Frontal cortex (tissue), 4 donors: ENCODE results near the gene LGALS14. TPM values are rescaled to one million over a fixed set of nuclear protein-coding genes. Genes with fewer than 3 reads are reported as not detected.
"Not testable (repeated sequence)": the region's sequence is repeated elsewhere in the genome, so short reads cannot be mapped to it uniquely, and the experiment has no call there.

Experiments
- DNase-seq, 2 donors: peaks; one replicate each; pipeline ENCODE4 v3.0.0; 2012; ENCODE audit warnings: low spot score in 2 of 2
- FAIRE-seq: peaks from 2 replicates; lab custom pipeline; 2012; peaks lifted over from hg19 to GRCh38; lab: Jason Lieb, UNC
- total RNA-seq: library from RNA; depleted of rRNA; stranded (reverse); fragments of >200 nt; gene quantifications from one replicate; pipeline ENCODE4 v1.2.3, GENCODE V29; 2014
- donor health status: control.
- donor health status: control.
- donor health status: control.

The LGALS14 gene, protein sequence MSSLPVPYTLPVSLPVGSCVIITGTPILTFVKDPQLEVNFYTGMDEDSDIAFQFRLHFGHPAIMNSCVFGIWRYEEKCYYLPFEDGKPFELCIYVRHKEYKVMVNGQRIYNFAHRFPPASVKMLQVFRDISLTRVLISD
- not detected for total RNA-seq

DNA sequence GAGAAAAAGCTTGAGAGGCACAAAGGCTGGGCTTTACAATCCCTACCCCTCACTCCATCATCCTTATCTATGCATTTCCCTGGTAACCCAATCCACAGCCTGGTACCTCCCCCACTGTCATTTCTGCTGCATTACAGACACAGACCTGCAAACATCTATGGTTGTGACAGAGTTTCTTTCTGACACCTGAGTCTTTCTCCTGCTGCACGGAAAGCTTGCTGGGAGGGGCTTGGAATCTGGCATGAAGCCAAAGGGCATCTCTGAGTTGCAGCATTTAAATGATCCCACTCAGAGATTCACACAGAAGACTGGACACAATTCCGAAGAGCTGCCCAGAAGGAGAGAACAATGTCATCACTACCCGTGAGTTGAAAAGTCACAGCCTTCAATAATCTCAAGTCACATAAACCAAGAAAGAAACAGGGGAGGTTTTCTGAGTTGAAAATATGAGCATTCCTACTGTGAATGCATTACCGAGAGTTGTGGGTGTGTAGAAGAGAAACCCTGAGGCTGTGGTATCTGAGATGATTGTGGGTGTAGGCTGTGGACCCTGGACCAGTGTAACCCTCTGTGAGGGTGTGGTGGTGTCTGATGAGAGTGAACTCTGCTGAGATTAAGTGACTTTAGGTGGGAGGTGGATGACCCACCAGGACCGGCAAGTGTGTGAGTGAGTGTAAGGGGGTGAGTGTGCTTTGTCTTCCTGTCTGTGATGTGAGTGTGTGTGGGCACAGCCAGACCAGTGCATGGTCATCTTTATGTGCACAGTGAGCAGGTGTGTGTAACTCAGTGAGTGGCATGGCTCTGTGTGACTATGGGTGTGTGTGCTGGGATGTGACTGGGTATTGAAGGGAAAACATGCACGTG is at the start of gene LGALS14:
Gene LGALS14 (plus strand): TSS at position 301 of the 864 bp plus-strand sequence. CDS start 48 bp downstream, at position 349.
- DNase-seq (no peak), FAIRE-seq (no peak)

DNA sequence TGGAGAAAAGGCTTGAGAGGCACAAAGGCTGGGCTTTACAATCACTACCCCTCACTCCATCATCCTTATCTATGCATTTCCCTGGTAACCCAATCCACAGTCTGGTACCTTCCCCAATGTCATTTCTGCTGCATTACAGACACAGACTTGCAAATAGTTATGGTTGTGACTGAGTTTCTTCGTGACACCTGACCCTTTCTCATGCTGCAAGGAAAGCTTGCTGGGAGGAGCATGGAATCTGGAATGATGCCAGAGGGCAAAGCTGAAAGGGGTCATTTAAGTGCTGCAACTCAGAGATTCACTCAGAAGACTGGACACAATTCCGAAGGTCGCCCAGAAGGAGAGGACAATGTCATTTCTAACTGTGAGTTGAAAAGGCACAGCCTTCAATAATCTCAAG is 48.7 kb upstream of the LGALS14 start, which contains the start of gene LGALS16:
Gene LGALS16 (plus strand): TSS at position 301 of the 400 bp plus-strand sequence. CDS start 49 bp downstream, at position 350.
- FAIRE-seq (no peak), DNase-seq (no peak)

DNA sequence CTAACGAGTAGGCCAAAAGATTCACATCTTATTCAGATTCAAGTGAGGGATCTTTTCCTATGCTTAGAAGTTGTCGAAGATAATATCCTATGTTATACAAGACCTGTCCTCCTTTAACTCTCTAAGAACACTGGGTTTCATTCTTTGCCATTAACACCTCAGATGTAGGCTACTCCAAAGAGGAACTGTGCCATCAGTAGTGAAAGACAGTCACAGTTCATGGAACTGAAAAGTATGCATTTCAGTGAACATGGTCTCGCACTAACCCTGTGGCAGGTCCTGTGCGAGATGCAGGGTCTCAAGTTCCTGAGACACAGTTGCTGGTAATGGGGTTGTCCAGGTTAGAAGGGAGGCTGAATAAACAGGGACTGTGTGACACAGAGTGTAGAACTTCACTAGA is 44.5 kb upstream of the LGALS14 start:
- DNase-seq (no peak), FAIRE-seq (no peak)

DNA sequence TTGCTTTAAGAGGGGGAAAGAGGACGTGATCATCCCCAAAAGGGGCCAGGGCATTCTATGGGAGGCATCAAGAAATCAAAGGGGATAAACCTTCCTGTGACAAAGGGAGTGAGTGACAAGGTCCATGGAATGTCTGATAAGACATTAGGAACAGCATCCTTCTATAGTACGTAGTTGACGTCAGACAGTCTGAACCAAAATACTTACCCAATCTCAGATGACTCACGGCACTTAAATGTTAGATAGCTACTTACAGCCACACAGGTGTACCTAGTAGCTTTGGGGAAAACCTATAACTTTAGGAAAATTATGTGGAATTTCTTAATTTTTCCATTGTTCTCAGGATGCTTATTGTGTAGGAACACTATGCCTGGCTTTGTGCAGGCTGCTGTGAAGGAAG is 43.6 kb upstream of the LGALS14 start:
- DNase-seq = no peak
- FAIRE-seq = no peak

DNA sequence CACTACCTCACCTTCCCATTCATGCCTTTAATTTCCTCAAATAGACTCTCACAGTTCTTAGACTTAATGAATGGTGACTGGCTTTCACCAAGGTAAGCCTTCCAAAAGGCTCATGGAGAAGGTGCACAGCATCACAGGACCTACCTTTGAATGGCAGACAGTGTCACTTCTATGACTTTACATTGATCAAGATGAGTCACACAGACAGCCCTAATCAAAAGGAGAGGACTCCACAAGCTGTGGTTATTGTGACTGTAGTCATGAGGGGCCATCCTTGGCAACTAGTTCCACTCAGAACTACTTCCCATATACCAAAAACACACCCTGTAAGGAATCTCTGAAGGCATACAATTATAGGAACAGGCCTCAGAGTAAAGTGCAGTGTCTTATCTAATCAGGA is 42.7 kb upstream of the LGALS14 start:
- no peak for FAIRE-seq
- no peak for DNase-seq

DNA sequence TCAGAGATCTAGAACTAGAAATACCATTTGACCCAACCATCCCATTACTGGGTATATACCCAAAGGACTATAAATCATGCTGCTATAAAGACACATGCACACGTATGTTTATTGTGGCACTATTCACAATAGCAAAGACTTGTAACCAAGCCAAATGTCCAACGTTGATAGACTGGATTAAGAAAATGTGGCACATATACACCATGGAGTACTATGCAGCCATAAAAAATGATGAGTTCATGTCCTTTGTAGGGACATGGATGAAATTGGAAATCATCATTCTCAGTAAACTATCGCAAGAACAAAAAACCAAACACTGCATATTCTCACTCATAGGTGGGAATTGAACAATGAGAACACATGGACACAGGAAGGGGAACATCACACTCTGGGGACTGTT is 34.4 kb upstream of the LGALS14 start:
- not testable (repeated sequence) for FAIRE-seq

DNA sequence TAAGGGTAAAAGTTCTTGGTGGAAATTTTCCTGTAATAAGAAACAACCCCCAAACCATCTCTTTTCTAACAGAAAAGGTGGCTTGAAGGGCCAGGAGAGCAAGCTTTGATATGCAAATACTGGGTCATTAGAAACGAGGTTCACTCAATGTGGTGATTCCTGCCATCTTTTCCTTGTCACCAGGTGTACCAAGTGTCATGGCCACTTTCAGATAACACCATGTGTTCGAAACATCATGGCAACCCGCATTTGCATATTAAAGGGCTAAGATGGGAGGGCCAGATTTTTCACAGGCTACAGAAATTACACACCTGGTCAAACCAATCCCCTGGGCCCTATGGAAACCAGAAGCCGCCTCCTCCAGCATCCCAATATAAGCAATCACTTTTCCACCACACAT is 33.3 kb upstream of the LGALS14 start:
- FAIRE-seq (no peak), DNase-seq (no peak)

More for the DNA sequence above, 34.4 kb upstream of the LGALS14 start:
- not testable (repeated sequence) for DNase-seq

DNA sequence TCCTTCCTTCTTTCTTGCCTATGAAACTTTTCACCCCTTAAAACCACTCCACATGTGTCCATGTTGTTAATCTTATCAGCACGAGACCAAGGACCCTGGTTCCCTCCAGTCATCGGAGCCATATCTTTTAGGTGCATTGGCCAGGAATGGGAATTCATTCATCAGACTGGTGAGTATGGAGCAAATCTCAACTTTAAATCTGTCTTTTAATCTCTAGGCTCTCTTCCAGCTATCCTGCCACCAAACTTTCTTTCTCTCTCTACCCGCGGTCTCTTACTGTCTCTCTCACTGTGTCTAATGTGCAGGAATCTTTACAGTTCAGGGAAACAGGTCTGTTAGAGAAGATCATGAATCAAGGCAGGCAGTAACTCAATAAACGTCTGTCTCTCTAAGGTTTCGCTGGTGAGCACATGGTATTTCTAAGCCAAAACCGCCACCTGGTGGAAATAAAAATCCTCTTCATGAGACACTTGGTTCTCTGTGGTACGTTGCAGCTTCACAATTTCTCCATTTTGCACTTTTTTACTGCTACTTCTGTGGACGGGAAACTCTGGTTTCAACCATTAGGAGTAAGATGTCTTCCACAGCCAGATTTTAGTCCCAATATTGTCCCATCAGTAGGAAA is 32.4 kb upstream of the LGALS14 start:
- DNase-seq (peak in 1 of 2 donors; percentile 24), FAIRE-seq (peak; percentile 17)

DNA sequence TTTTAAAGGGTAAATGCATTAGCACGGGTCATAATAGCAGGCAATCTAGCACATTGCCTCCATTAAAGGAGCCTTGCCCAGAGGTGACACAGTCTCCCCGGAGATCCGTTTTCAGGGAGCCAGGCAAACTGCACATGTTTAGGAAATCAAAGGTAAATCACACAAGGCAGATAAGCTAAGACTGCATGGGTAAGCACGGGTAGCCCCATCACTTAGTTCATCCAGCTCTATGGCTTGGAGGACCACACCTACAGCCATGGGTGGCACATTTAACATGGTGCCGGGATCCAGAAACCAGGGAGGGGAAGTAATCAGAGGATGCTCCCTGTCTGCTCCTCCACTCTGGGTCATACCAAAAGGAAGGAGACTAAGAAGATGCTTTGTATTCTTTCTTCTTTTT is 31.8 kb upstream of the LGALS14 start:
- FAIRE-seq (no peak), DNase-seq (no peak)

DNA sequence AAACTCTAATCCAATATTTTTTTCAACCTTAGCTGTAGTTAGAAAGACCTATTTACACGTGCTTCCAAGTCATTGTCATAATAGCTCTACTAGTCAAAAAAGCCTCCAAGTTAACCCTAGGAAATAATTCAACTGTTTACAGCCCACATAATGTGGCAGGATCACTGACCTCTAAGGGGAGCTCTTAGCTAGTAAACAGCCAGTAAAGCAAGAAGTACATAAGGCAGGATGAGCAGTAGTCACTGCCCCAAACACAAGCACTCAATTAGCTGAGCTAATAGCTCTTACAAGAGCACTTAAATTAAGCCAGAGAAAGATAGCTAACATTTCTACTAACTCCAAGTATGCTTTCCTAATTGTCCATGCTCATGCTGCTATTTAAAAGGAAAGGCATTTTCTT is 30.4 kb upstream of the LGALS14 start:
- DNase-seq, FAIRE-seq: not testable (repeated sequence)

DNA sequence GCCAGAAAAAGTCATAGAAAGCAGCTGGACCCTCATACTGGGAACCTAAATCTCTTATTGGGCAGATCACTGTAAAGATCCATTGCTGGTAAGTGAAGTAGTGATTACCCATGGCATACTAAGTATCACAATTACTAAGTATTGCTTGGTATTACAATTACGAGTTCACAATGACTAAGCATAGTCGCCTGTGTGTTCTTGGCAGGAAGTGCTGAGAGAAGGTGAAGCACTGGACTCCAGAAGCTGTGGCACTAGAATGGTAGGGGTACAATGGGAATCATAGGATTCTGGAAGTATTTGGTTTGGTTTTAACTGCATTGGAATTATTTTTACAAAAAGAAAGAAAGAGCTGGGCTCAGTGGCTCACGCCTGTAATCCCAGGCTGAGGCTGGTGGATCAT is 28.3 kb upstream of the LGALS14 start:
- DNase-seq = no peak
- FAIRE-seq = no peak

DNA sequence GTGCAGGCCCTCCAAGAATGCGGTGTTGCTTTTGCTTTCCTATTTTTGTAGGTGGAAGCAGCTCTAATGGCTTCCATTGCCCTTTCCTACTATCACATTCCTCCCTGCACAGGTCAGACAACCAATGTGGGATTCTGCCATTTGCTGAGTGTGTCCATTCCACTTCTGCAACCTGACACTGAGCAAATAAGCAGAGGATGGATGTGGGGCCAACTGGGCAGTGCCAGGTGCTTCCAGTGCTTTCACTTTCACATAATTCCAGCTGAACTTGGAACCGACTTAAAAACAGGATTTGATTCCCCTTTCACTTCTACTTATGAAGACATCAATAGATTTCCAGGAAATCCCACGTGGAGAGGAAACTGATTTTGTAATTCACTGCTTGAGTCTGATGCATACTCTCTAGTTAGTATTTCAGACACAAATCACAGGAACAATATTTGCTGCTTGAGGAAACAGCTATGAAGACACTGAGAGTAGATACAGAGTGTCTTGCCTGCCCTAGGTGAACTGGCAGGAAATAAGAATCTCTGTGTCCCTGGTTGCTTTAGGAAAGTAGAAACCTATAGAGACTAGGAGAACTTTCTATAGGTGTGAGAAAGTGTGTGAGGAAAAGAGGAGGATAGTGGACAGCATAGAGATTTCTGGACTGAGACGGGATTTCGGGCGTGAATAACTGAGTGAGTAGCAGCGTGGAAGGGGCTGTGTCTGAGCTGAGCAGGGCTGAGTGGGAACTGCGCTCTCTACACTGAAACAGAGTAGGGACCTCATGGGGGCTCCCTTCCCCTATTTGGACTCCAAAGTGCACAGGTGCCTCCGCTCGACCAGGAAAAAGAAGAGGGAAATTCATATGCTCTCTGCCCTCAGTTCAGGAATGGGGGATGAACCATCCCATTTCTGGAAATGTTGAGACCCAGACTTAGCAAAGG is 26.1 kb upstream of the LGALS14 start:
- DNase-seq (no peak), FAIRE-seq (no peak)

DNA sequence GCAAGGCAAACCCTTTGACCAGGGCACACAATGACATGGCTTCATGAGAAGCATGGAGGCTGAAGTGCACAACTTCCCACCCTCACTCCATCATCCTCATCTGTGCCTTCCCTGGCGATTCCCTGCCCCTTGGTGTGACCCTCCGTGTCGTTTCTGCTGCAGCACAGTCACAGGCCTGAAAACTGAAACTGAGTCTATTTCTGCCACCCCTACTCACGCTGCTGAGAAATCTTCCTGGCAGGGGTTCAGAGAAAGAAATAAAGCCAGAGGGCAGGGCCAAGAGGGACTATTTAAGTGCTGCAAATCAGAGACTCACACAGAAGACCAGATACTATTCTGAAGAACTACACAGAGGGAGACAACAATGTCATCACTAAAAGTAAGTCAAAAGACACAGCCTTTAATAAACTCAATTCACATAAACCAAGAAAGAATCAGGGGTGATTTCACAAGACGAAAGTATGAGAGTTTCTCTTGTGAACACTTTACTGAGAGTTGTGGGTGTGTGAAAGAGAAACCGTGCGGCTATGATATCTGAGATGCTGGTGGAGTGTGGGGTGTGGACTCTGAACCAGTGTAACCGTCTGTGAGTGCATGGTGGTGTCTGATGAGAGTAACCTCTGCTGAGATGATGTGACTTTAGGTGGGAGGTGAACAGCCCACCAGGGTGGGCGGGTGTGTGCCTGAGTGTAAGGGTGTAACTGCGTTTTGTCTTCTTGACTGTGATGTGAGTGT is 25.1 kb upstream of the LGALS14 start:
- FAIRE-seq = no peak
- DNase-seq = no peak

DNA sequence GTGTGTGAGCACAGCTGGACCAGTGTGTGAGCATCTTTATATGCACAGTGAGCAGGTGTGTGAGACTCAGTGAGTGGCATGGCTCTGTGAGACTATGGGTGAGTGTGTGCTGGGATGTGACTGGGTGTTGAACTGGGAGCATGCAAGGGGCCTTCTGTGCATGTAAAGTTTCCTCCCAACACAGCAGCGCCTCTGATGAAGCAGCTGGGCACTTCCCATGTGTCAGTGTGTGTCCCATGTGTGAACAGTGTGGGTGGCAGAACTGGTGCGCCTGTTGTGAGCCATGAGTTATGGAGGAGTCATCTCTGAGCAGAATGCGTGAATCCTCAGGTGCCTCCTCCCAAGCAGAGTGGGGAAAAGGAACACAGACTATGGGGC is 24.5 kb upstream of the LGALS14 start:
- DNase-seq = no peak
- FAIRE-seq = no peak

DNA sequence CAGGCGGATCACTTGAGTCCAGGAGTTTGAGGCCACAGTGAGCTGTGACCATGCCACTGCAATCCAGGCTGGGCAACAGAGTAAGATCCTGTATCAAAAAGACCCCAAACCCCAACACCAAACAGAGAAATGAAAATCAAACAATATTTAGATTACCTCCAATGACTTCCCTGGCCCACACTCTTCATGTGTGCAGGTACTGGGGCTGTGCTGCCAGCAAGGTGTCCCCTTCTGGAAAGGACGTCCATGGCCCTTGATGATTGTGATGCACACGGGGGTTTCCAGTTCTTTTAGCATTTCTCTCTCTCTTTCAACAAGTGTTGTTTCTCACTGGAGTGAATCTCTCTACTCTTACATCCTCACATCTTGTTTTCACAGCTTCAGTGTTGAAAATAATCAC is 23.7 kb upstream of the LGALS14 start:
- FAIRE-seq (no peak), DNase-seq (no peak)

DNA sequence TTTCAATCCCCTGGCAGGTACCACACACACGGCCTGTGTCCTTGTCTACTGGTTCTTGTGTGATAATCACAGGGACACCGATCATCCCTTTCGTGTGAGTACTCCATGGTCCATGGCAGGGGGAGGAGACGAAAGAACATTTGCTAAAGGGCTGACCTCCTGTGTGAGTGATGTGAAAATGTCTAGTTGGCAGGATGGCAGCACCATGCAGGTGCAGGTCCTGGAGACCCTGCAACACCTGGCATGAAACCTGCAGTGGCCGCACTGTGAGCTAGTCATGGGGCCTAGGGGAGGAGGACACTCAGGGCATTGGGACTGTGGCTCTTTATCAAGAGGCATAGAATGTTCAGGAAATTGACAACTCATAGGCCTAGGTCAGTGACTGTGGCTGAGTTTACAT is 22.9 kb upstream of the LGALS14 start:
- no peak for DNase-seq
- FAIRE-seq = no peak

DNA sequence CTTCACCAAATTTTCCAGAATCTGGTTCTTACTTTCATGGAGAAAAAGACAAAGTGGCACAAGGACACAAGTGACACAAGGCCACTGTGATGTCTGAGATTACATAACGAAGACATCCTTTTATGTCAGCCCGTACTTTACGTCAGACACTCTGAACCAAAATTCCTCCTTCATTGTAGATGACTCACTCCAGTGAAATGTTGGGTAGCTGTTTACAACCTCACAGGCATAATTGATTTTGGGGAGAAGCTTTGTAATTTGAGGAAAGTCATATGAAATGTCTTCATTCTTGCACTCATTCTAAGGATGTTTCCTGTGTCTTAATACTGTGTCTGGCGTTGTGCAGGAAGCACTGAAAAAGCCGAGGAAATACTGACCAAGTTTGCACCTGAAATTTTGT is 20.0 kb upstream of the LGALS14 start:
- DNase-seq (no peak), FAIRE-seq (no peak)

DNA sequence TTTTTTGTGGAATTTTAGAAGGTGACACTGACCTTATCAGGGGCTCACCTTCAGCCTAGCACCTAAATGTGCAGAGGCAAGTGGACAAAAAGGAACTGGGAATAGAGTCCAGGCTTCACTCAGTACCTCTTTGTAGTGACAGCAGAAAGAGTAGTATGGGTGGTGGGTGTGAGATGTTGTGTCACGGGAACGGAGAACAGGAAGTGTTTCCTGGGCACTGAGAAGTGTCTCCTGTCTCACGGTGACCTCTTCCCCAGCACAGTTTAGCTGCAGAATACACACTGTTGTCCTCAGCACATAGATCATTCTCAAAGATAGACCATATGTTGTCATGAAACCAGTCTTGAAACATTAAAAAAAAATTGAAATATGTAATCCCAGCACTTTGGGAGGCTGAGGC is 17.5 kb upstream of the LGALS14 start:
- FAIRE-seq (no peak), DNase-seq (no peak)

DNA sequence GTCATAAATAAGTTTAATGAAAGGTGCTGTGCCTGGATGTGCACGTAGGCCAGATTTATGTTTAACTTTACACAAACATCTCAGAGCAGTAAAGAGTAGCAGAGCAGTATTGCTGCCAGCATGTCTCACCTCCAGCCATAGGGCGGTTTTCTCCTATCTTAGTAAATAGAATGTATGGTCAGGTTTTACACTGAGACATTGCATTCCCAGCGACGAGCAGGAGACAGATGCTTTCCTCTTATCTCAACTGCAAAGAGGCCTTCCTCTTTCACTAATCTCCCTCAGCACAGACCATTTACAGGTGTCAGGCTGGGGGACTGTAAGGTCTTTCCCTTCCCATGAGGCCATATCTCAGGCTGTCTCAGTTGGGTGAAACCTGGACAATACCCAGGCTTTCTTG is 15.6 kb upstream of the LGALS14 start:
- DNase-seq, FAIRE-seq: not testable (repeated sequence)
